Right lung (tissue), 10 donors: ENCODE results near the gene TAS2R4. TPM values are rescaled to one million over a fixed set of nuclear protein-coding genes. Genes with fewer than 3 reads are reported as not detected.
"Not testable (repeated sequence)": the region's sequence is repeated elsewhere in the genome, so short reads cannot be mapped to it uniquely, and the experiment has no call there.

ENCODE experiments used
- DNase-seq, 2 donors: peaks; one replicate each; pipeline ENCODE4 v3.0.0-alpha.2; 2013
- long read RNA-seq, 8 donors: transcript quantifications; one replicate each; lab custom pipeline, GENCODE V29; 2026
- polyA plus RNA-seq, 5 donors: library from polyadenylated mRNA; unstranded; fragments of 120-200 nt; gene quantifications; one replicate each; pipeline versions ENCODE4 v1.2.1 to v1.2.3, GENCODE V29; 2013; ENCODE audit warnings: inconsistent platforms in 1 of 5, low replicate concordance in 1 of 5; ENCODE audit not compliant: insufficient read length in 5 of 5, insufficient read depth in 1 of 5

Gene TAS2R4, protein sequence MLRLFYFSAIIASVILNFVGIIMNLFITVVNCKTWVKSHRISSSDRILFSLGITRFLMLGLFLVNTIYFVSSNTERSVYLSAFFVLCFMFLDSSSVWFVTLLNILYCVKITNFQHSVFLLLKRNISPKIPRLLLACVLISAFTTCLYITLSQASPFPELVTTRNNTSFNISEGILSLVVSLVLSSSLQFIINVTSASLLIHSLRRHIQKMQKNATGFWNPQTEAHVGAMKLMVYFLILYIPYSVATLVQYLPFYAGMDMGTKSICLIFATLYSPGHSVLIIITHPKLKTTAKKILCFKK
- polyA plus RNA-seq: 1 to 10 TPM; 1.9 to 6.3 (median 5.5) TPM
- long read RNA-seq, donor 1, transcript TAS2R4-201 (1 exons, 2,378 nt): major isoform, 8 of 8 reads
- long read RNA-seq, donor 1, partial matches to known transcripts: 0 of 8 reads
- long read RNA-seq, donor 1, other reads (novel, unspliced or antisense): 0 of 8 reads
- long read RNA-seq, donor 2, partial matches to known transcripts: 0 of 2 reads
- long read RNA-seq, donor 2, other reads (novel, unspliced or antisense): 0 of 2 reads
- long read RNA-seq, donor 3, partial matches to known transcripts: 0 of 4 reads
- long read RNA-seq, donor 3, other reads (novel, unspliced or antisense): 0 of 4 reads
- long read RNA-seq, donor 4, partial matches to known transcripts: 0 of 2 reads
- long read RNA-seq, donor 4, other reads (novel, unspliced or antisense): 0 of 2 reads
- long read RNA-seq, donor 5, transcript TAS2R4-201 (1 exons, 2,378 nt): major isoform, 11 of 11 reads
- long read RNA-seq, donor 5, partial matches to known transcripts: 0 of 11 reads
- long read RNA-seq, donor 5, other reads (novel, unspliced or antisense): 0 of 11 reads
- long read RNA-seq, donor 6, transcript TAS2R4-201 (1 exons, 2,378 nt): major isoform, 10 of 10 reads
- long read RNA-seq, donor 6, partial matches to known transcripts: 0 of 10 reads
- long read RNA-seq, donor 6, other reads (novel, unspliced or antisense): 0 of 10 reads
- long read RNA-seq, donor 7, partial matches to known transcripts: 0 of 4 reads
- long read RNA-seq, donor 7, other reads (novel, unspliced or antisense): 0 of 4 reads
- long read RNA-seq, donor 8, partial matches to known transcripts: 0 of 2 reads
- long read RNA-seq, donor 8, other reads (novel, unspliced or antisense): 0 of 2 reads

DNA sequence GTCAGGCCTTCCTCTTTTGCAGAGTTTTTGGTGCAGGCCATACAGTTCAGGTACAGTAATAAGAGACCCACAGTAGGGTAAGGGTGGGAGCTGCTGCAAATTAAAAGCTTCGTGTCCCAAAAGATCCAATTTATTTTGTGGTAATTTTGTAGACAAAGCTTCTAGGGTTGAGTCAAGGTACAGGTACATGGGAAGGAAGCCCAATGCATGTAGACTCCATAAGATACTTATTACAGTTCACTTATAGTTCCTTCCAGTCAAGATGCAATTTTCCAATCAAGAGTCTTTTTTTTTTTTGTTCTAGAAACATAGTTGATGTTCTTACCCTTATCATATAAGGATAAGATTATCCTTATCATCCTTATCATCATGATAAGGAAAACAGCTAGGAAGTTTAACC, at the start of gene TAS2R4:
TAS2R4 (plus strand) TSS at position 301 of the 400 bp plus-strand sequence. CDS start 1,815 bp downstream, outside the sequence.
- DNase-seq: no peak

DNA sequence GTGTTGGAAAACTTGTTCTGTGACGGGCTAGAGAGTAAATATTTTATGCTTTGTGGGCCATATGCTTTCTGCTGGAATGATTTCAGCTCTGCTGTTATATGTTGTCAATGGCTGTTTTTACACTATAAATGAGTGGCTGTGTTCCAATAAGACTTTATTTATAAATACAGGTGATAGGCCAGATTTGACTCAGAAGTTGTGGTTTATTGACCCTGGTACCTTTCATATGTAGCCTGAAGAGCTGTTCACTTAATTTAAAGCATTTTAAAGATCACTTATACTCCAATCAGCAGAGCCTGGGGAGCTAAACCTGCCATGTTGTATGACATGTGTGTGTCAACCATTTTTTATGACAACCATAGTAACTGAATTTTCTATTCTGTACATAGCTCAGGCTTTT, 47.5 kb upstream of the TAS2R4 start:
- DNase-seq: no peak

DNA sequence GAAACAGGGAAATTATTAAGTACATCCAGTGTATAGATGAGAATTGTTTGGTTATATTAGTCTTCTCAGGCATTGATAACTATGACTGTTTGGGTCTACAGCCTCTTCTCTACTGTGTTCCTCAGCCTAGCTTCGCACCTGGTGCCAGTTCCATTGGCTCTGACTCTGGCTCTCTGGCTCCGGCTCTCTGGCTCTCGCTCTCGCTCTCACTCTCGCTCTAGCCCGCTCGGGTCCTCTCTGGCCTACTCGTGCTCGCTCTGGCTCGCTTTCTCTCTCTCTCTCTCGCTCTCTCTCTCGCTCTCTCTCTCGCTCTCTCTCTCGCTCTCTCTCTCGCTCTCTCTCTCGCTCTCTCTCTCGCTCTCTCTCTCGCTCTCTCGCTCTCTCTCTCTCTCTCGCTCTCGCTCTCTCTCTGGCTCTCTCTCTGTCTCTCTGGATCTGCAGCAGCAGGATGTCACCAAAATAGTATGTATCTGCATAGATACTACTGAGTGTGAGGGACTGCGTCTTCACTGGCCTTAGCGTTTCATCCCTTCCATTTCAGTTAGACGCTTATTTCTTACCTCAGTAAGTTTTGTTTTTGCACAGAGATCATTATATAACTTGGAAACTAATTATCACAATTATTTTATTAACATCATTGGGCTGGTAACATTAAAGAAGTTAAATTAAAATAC, 44.9 kb upstream of the TAS2R4 start:
- no peak for DNase-seq

DNA sequence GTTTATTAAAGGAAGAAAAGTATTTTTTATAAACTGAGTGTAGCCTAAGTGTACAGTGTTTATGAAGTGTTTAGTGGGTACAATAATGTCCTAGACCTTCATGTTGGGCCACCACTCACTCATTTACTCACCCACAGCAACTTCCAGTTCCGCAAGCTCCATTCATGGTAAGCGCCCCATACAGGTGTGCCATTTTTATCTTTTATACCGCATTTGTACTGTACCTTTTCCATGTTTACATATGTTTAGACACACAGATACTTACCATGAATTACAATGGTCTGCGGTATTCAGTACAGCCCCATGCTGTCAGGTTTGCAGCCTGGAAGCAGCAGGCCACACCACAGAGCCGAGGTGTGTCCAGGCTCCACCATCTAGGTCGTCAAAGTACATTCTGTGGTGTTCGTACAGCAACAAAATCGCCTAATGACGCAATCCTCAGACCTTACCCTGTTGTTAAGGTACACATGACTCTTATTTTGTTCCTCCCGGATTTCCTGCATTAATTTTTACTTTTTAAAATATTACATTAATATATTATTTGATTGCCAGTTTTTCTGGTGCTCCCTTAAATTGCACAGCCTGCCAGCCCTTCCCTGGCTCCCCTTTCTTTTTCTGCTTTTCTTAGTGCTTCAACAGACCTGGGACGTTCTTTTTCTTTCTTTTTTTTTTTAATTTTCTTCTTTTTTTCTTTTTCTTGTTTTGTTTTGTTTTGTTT, 39.2 kb upstream of the TAS2R4 start:
- no peak for DNase-seq

DNA sequence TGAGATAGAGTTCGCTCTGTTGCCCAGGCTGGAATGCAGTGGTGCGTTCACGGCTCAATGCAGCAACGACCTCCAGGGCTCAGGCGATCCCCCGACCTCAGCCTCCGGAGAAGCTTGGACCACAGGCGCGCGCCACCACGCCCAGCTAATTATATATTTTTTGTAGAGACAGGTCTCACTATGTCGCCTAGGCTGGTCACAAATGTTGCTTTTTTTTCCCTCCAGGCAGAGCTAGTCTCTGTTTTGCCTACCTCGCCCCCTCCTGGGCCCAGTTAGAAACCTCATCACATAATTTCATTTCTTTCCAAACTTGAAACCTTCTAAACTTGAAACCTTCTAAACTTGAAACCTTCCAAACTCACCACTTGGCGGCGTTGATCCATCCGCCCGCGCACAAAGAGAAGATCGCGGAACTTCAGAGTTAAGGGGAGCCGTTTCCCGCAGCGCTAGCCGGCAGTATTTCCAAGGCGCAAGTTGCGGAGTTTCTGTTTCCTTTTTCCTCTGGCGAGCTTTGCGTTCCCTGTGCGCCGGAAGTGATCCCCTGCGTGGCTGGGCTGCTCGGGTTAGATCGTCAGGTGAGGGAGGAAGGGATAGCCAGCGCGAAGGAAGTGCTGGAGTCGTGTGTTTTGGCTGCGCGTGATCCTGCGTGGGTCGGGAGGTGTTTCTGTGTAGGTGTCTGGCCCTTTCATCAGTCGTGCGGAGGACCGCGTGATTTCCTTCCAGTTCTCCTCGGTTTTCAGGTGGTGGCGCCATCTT, 38.5 kb upstream of the TAS2R4 start, which contains the start of gene SSBP1:
SSBP1 (plus strand) TSS at position 523 of the 756 bp plus-strand sequence. CDS start 809 bp downstream, outside the sequence.
- peak; percentile 92 to 96 for DNase-seq

DNA sequence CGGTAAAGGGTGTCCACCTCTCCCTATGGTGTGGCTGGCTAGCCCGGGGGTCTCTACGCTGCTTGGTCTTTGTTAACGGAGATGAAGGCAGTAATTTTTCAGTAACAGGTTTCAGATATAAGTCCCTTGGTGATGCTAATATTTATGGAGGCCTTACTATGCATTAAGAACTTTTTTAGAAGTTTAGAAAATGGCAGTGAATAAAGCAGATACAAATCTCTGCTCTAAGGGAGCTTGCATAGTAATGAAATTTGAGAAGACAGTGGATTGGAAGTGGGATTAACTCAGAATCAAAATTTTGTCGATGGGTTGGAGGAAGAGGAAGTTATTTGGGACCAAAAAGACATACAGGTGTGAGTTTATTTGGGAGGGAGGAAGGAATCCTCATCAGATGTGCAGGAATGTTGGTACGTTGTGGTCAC, 37.9 kb upstream of the TAS2R4 start:
- no peak for DNase-seq

DNA sequence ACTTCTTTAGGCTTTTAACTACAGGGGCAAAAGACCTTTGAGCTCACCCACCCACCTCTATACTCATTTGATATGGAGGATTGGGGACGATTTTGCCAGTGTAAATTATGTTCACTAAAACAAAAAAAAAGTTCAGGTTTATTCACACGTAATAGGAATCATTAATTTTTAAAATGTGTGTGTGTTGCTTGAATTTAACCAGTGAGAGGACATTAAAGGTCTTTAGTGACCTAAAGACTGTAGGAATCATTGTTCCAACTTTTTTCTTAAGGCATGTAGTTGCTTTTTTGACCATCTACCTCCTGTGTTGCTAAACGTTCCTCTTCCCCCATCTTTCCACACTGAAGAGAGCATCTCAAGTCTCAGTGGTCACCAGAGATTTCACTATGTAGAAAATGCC, 37.2 kb upstream of the TAS2R4 start:
- DNase-seq: no peak

DNA sequence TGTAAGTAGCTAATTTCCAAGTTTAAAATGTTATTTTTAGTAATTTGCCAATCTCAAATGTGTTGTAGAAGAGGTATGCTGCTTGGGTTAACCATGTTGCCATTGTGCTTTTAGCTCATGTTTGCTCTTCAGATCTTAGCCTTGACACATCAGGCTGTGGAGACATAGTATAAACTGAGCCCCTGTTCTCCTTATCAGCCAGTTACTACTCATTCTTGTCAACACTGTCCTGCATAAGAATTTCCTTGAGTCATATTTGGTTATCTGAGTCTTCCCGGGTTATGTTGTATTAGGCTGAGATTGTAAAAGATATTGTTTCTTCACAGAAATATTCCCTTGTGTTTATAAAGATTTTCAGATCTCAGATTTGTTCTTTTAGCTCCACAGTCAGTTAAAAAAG, 34.2 kb upstream of the TAS2R4 start:
- no peak for DNase-seq

DNA sequence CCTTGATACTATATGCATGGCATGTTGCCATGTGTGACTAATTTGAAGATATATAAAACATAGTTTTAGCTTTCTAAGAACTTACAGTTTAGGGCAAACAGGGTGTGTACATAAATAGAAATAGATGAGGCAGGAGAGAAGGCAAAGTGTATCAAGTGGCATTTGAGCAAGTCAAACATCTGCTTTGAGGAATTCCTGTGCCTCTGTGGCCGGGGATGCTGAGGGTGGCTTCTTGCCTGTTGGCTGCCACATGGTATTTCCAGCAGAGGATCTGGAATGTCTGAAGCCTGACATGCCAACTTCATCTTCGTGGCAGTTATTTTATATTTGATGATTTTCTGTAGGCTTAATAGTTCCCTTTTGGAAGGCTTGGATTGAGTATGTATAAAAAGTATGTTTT, 32.3 kb upstream of the TAS2R4 start:
- no peak for DNase-seq

DNA sequence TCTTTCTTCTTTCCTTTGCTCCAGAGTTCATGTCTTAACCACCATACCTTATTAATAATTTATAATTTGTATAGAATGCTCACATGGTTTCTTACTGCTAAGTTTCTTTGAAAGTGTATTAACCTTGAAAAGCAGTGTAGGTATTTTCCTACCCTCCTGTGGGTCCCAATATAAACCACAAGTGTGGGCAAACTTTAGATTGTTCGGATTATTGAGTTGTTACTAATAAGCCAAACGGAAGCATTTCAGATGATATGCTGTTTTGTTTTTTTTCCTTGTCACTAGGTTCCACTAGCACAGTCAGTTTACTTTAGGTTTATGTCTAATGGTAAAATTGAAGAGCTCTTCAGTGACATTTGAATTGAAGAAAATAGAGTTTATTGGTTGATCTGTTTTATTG, 28.1 kb upstream of the TAS2R4 start:
- no peak for DNase-seq

DNA sequence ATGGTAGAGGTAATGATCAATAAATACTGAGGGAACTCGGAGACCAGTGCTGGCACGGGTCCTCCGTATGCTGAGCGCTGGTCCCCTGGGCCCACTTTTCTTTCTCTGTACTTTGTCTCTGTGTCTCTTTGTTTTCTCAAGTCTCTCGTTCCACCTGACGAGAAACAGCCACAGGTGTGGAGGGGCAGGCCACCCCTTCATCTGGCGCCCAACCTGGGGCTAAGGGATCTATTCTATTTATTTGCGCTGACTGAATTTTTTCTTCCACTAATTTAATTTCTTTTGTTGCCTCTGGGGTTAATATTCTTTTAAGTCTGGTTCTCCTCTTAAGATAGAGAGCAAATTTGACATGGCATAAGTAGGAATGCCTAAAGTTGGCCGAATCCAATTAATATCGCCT, 24.6 kb upstream of the TAS2R4 start:
- not testable (repeated sequence) for DNase-seq

DNA sequence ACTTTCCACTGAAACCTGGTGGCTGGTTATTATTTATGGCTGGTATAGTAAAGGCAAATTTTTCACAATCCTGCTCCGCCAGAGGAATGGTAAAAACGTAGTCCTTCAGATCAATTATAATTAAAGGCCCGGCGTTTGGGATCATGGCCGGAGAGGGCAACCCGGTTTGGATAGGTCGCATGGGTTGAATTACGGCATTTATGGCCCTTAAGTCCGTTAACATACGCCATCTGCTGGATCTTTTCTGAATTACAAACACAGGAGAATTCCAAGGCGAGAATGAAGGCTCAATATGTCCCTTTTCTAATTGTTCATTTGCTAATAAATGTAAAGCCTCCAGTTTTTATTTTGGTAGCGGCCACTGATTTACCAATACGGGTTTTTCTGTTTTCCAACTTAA, 23.8 kb upstream of the TAS2R4 start:
- DNase-seq: no peak

DNA sequence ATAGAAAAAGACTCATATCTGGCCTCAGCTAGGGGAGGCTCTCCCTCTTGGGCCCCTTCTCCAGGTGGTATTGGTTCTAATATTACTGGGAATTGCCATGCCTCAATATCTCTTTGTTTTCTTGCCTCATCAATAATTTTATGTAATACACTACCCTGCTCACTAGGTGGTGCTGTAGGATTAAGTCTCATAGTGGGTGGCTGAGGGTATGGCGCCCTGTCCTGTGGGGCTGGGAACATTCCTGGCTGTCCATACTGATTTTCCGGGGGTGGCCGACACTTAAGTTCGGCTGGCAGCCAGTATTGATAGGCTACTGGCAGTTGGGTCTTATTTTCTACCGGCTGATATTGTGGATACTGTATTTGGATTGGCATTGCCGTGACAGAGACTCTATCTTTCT, 21.5 kb upstream of the TAS2R4 start:
- no peak for DNase-seq

DNA sequence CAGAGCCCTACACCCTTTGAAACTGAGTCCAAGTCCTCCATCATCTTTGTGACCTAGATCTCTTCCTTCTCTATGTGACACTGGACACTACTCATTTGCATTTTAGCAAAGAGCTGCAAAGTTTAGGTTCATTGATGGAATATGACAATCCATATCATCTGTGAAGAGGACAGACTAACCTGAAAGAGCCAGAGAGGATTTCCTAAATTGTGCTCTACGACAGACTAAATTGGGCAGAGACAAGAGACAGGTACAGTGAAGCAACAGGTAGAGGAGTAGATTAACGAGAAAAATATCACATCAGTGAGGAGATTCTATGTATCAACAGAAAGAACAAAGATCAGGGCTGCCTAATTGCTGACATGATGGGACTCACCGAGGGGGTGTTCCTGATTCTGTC, 12.7 kb upstream of the TAS2R4 start, which contains the start of gene TAS2R3:
TAS2R3 (plus strand) TSS at position 301 of the 400 bp plus-strand sequence; CDS start at position 363, 62 bp downstream.
- DNase-seq: no peak

DNA sequence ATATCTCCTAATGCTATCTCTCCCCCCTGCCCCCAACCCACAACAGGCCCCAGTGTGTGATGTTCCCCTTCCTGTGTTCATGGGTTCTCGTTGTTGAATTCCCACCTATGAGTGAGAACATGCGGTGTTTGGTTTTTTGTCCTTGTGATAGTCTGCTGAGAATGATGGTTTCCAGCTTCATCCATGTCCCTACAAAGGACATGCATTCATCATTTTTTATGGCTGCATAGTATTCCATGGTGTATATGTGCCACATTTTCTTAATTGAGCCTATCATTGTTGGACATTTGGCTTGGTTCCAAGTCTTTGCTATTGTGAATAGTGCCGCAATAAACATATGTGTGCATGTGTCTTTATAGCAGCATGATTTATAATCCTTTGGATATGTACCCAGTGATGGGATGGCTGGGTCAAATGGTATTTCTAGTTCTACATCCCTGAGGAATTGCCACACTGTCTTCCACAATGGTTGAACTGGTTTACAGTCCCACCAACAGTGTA, 6.3 kb upstream of the TAS2R4 start:
- DNase-seq: not testable (repeated sequence)

DNA sequence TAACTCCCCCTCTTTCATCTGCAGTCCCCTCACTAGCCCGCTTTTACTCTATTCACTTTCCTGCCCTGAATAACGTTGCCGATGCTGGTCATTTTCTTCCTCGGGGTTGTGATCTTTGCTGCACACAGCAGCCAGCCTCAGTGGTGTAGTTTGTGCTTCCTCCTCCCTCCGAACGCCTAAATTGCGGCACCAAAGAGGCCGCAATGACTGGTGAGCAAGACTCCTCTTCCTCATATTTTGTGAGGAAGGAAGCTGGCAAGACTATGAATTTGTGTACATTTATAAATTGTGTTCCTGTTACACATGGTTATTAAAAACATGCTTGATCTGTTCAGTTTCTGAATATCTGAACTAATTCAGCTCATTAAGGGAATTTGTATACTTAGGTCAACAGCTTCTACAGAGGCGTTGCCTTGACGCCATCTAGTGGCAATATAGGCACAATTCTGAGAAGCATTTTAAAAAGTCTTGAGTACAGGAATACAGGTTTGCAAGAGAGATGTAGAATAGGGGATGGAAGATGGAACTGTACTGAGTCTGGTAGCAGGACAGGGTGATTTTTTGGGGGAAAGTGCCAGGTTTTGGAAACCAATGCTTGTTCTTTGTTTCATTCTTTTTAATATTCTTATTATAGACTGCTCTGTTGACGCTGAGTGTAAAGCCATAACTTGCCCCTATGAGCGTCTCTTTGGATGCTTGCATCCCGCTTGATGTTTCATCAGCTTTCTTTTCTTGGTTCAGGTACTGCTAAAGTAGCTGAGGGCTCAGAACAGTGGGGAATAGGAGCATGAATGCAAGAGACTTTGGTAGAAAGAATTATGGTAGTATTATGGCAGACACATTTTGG, 9.5 kb downstream of the TAS2R4 start:
- DNase-seq: peak; percentile 13 to 34

DNA sequence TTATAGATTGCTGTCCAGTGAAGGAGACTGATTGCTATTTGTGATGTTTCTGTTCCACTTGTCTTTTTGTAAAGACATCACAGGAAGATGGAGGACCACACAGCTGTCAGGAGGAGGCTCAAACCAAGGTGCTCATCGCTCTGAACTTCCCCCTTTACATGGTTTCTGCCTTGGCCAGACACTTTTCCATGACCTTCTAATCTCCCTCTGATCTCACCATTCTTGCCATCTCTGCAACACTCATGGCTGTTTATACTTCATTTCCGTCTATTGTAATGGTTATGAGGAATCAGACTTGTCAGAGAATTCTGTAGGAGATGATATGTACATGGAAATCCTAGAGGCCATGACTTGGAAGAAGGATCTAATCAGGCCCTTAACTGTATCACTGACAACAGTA, 11.8 kb downstream of the TAS2R4 start:
- DNase-seq: peak in 1 of 2 donors; percentile 2

DNA sequence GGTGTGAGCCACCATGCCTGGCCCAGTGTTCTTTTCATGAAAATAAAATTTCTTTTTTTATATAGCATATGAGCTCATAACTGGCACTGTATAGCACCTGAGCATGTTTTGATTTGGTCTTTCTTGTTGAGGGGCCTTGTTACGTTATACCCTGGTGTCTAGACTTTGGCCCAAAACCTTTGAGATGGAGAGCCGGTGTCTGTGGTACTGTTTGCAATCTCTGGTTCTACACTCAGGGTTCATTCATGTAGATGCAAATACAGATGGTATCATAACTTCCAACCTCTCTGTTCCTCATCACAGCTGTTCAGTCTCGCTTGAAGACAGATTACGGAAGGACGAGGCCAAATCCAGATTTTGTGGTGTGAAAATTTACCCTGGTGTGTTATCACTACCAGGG, 13.4 kb downstream of the TAS2R4 start, which contains the start of gene TAS2R5:
TAS2R5 (plus strand) TSS at position 301 of the 400 bp plus-strand sequence. CDS start 145 bp downstream, outside the sequence.
- no peak for DNase-seq
